H1 (cell line): ENCODE measurements around the gene RCAN3. TPM values are rescaled to one million over a fixed set of nuclear protein-coding genes. Genes with fewer than 3 reads are reported as not detected.

Experiments
- CTCF ChIA-PET: fragments of 300-600 bp; sonication (Branson Sonifier 250); formaldehyde crosslinking; loops from one replicate; lab custom pipeline; 2021; ENCODE audit not compliant: partially characterized antibody; lab: Charles Lee
- POLR2A ChIA-PET: fragments of 300-600 bp; sonication (Branson Sonifier 250); formaldehyde crosslinking; loops from one replicate; lab custom pipeline; 2021; ENCODE audit warnings: inconsistent platforms; ENCODE audit not compliant: partially characterized antibody; lab: Charles Lee
- DNase-seq, 2 experiments: peaks; one replicate each; pipeline versions ENCODE4 v3.0.0 to v3.0.0-alpha.2; 2010 to 2022; ENCODE audit warnings: low spot score in 2 of 2, low read depth in 1 of 2, mixed read lengths in 1 of 2
- FAIRE-seq: peaks from 2 replicates; lab custom pipeline; 2011; peaks lifted over from hg19 to GRCh38; lab: Jason Lieb, UNC
- H2AFZ ChIP-seq: 2 replicates; pipeline ENCODE4 v1.8.1; 2012; ENCODE audit warnings: low read length, inconsistent platforms
- H2AK5ac ChIP-seq: 2 replicates; pipeline ENCODE4 v1.6.1; 2013; ENCODE audit warnings: low read depth, low read length
- H2BK120ac ChIP-seq: replicated peaks from 2 replicates; pipeline ENCODE3; 2013; ENCODE audit warnings: low read depth, low read length, inconsistent platforms
- H2BK12ac ChIP-seq: 2 replicates; pipeline ENCODE4 v1.6.1; 2013; ENCODE audit warnings: low read depth, low read length
- H2BK15ac ChIP-seq: 2 replicates; pipeline ENCODE4 v1.6.1; 2013; ENCODE audit warnings: low read length
- H2BK20ac ChIP-seq: 2 replicates; pipeline ENCODE4 v1.6.1; 2013; ENCODE audit warnings: low read length
- H2BK5ac ChIP-seq: 2 replicates; pipeline ENCODE4 v1.6.1; 2013; ENCODE audit warnings: low read depth, low read length
- H3K14ac ChIP-seq: 2 replicates; pipeline ENCODE4 v1.6.1; 2013; ENCODE audit warnings: inconsistent platforms; ENCODE audit not compliant: insufficient read length
- H3K18ac ChIP-seq: 2 replicates; pipeline ENCODE4 v1.6.1; 2013; ENCODE audit warnings: low read length; ENCODE audit errors: extremely low read depth
- H3K23ac ChIP-seq: 2 replicates; pipeline ENCODE4 v1.6.1; 2013; ENCODE audit warnings: inconsistent platforms; ENCODE audit not compliant: insufficient read length
- H3K23me2 ChIP-seq: 2 replicates; pipeline ENCODE4 v1.6.1; 2013; ENCODE audit warnings: low read depth, low read length
- H3K27ac ChIP-seq: 2 replicates; pipeline ENCODE4 v1.6.1; 2011; ENCODE audit warnings: low read depth, low read length, inconsistent platforms
- H3K27me3 ChIP-seq, 4 experiments: replicated peaks in 1 of 4; 1 replicate in 1 of 4; 2 replicates in 3 of 4; pipeline versions ENCODE4 v1.6.1 to v1.8.1; 2011 to 2013; ENCODE audit warnings: low read length in 3 of 4, mild to moderate bottlenecking in 3 of 4, inconsistent platforms in 2 of 4, mixed read lengths in 2 of 4, moderate library complexity in 1 of 4; ENCODE audit not compliant: control insufficient read depth in 3 of 4, insufficient read depth in 3 of 4; ENCODE audit errors: extremely low read depth in 1 of 4
- H3K36me3 ChIP-seq, 4 experiments: 2 replicates each; pipeline versions ENCODE4 v1.6.1 to v1.8.1; 2011 to 2013; ENCODE audit warnings: mild to moderate bottlenecking in 4 of 4, low read length in 3 of 4, moderate library complexity in 2 of 4, control low read depth in 1 of 4, inconsistent platforms in 1 of 4; ENCODE audit not compliant: insufficient read depth in 4 of 4, control insufficient read depth in 2 of 4
- H3K4ac ChIP-seq: replicated peaks from 2 replicates; pipeline ENCODE3; 2013; ENCODE audit warnings: low read length, low read depth, mixed read lengths, inconsistent platforms; ENCODE audit not compliant: insufficient read length
- H3K4me1 ChIP-seq, 4 experiments: replicated peaks in 1 of 4; 1 replicate in 1 of 4; 2 replicates in 3 of 4; pipeline versions ENCODE4 v1.6.1 to v1.8.1; 2011 to 2013; ENCODE audit warnings: low read length in 3 of 4, inconsistent platforms in 2 of 4, mixed read lengths in 1 of 4; ENCODE audit not compliant: insufficient read depth in 4 of 4, control insufficient read depth in 3 of 4
- H3K4me2 ChIP-seq, 2 experiments: 2 replicates each; pipeline versions ENCODE4 v1.6.1 to v1.8.1; 2011 to 2013; ENCODE audit warnings: low read depth in 2 of 2, low read length in 2 of 2, control low read depth in 1 of 2, inconsistent platforms in 1 of 2, mild to moderate bottlenecking in 1 of 2; ENCODE audit not compliant: insufficient read depth in 1 of 2
- H3K4me3 ChIP-seq, 4 experiments: fragments of 200-600, 300-600 bp in 1 of 4; sonication (generic), shearing (Covaris generic), sonication (Bioruptor Twin) in 1 of 4; 2 replicates each; pipeline versions ENCODE4 v1.5.1 to v1.8.1; 2011 to 2016; ENCODE audit warnings: low read length in 4 of 4, low read depth in 3 of 4, control low read depth in 2 of 4, inconsistent platforms in 2 of 4, mild to moderate bottlenecking in 2 of 4, mixed read lengths in 1 of 4, moderate library complexity in 1 of 4; ENCODE audit not compliant: insufficient read depth in 2 of 4; ENCODE audit errors: extremely low read depth in 1 of 4
- H3K56ac ChIP-seq: replicated peaks from 2 replicates; pipeline ENCODE3; 2013; ENCODE audit warnings: low read depth, mild to moderate bottlenecking, mixed read lengths, low read length, inconsistent platforms; ENCODE audit not compliant: insufficient read length
- H3K79me1 ChIP-seq: 2 replicates; pipeline ENCODE4 v1.6.1; 2013; ENCODE audit warnings: low read depth, low read length, control low read depth
- H3K79me2 ChIP-seq, 2 experiments: 2 replicates each; pipeline versions ENCODE4 v1.6.1 to v1.8.1; 2012 to 2013; ENCODE audit warnings: low read length in 2 of 2, mild to moderate bottlenecking in 2 of 2, inconsistent platforms in 1 of 2; ENCODE audit not compliant: insufficient read depth in 2 of 2, control insufficient read depth in 1 of 2
- H3K9ac ChIP-seq, 4 experiments: replicated peaks in 1 of 4; 1 replicate in 1 of 4; 2 replicates in 3 of 4; pipeline versions ENCODE4 v1.6.1 to v1.8.1; 2011 to 2013; ENCODE audit warnings: low read depth in 3 of 4, low read length in 3 of 4, control low read depth in 2 of 4, mild to moderate bottlenecking in 2 of 4, moderate library complexity in 2 of 4, inconsistent platforms in 1 of 4; ENCODE audit errors: extremely low read depth in 1 of 4
- H3K9me3 ChIP-seq, 2 experiments: 2 replicates each; pipeline versions ENCODE4 v1.6.1 to v1.8.1; 2012 to 2013; ENCODE audit warnings: mild to moderate bottlenecking in 2 of 2, moderate library complexity in 2 of 2, control low read depth in 1 of 2, inconsistent platforms in 1 of 2, low read depth in 1 of 2, low read length in 1 of 2, mixed read lengths in 1 of 2; ENCODE audit not compliant: insufficient read depth in 2 of 2
- H4K20me1 ChIP-seq, 2 experiments: replicated peaks in 1 of 2; 2 replicates each; pipeline versions ENCODE3 to v1.8.1; 2011 to 2013; ENCODE audit warnings: inconsistent platforms in 2 of 2, low read length in 2 of 2, mild to moderate bottlenecking in 1 of 2; ENCODE audit not compliant: insufficient read depth in 2 of 2, control insufficient read depth in 1 of 2
- H4K5ac ChIP-seq: 2 replicates; pipeline ENCODE4 v1.6.1; 2013; ENCODE audit warnings: low read length, low read depth, mixed read lengths, inconsistent platforms; ENCODE audit not compliant: insufficient read length
- H4K8ac ChIP-seq: 2 replicates; pipeline ENCODE4 v1.8.0; 2013; ENCODE audit warnings: mild to moderate bottlenecking, moderate library complexity, low read length, inconsistent platforms; ENCODE audit not compliant: insufficient read depth; ENCODE audit errors: extremely low read depth
- H4K91ac ChIP-seq: replicated peaks from 2 replicates; pipeline ENCODE3; 2013; ENCODE audit warnings: low read length, mixed read lengths, inconsistent platforms; ENCODE audit not compliant: insufficient read length
- ASH2L ChIP-seq: fragments of 200-600, 300-600 bp; sonication (generic); IDR thresholded peaks from one replicate; pipeline ENCODE4 v1.7.1; 2017; ENCODE audit warnings: low read length
- ATF2 ChIP-seq: IDR thresholded peaks from 2 replicates; pipeline ENCODE4 v1.6.1; 2012; ENCODE audit warnings: low read length, inconsistent platforms
- CBX5 ChIP-seq: fragments of 300-800, 300-1000 bp; sonication (generic); IDR thresholded peaks from 2 replicates; pipeline ENCODE4 v1.7.1; 2016; ENCODE audit warnings: antibody characterized with exemption, low read length, low read depth
- CREB1 ChIP-seq: IDR thresholded peaks from 2 replicates; pipeline ENCODE4 v1.6.1; 2012; ENCODE audit warnings: inconsistent platforms
- EGR1 ChIP-seq: IDR thresholded peaks from 2 replicates; pipeline ENCODE4 v1.6.1; 2011; ENCODE audit warnings: low read depth, low read length, borderline replicate concordance
- EZH2 ChIP-seq: fragments of 200-600 bp; sonication (generic); IDR thresholded peaks from 2 replicates; pipeline ENCODE4 v1.7.1; 2012; ENCODE audit warnings: low read depth, mild to moderate bottlenecking, moderate library complexity, low read length, inconsistent platforms; ENCODE audit not compliant: severe bottlenecking
- GTF2F1 ChIP-seq: IDR thresholded peaks from 2 replicates; pipeline ENCODE4 v1.6.1; 2012; ENCODE audit warnings: low read depth, low read length, improper control_type of control experiment, borderline replicate concordance
- POLR2A ChIP-seq, 2 experiments: IDR thresholded peaks; 1 replicate in 1 of 2; 2 replicates in 1 of 2; pipeline ENCODE4 v1.6.1; 2011; ENCODE audit warnings: low read depth in 2 of 2, low read length in 2 of 2, mild to moderate bottlenecking in 2 of 2; ENCODE audit errors: control extremely low read depth in 1 of 2
- POU5F1 ChIP-seq: IDR thresholded peaks from 2 replicates; pipeline ENCODE4 v1.6.1; 2011; ENCODE audit warnings: low read depth, mild to moderate bottlenecking, low read length, moderate library complexity
- RAD21 ChIP-seq, 2 experiments: IDR thresholded peaks in 1 of 2; conservative IDR thresholded peaks in 1 of 2; 2 replicates each; pipeline ENCODE4 v1.6.1; 2011; ENCODE audit warnings: low read depth in 2 of 2, low read length in 2 of 2, improper control_type of control experiment in 1 of 2, inconsistent platforms in 1 of 2, mild to moderate bottlenecking in 1 of 2, moderate library complexity in 1 of 2
- SAP30 ChIP-seq: fragments of 300-600 bp; sonication (generic); IDR thresholded peaks from 2 replicates; pipeline ENCODE4 v1.7.1; 2012; ENCODE audit warnings: low read length, moderate library complexity, mild to moderate bottlenecking, inconsistent platforms; ENCODE audit not compliant: insufficient read depth, insufficient replicate concordance
- SP4 ChIP-seq: IDR thresholded peaks from 2 replicates; pipeline ENCODE4 v1.6.1; 2012; ENCODE audit warnings: low read length, inconsistent platforms
- SRF ChIP-seq: IDR thresholded peaks from 2 replicates; pipeline ENCODE4 v1.6.1; 2011; ENCODE audit warnings: mild to moderate bottlenecking, low read depth, low read length, moderate library complexity
- WGBS, 2 experiments: shearing (Covaris generic) in 1 of 2; methylation state at CpG; one replicate each; pipeline versions ENCODE4 v1.1.6 to v1.1.7; 2013 to 2015; ENCODE audit warnings: low lambda C conversion rate in 2 of 2, mixed read lengths in 2 of 2, inconsistent platforms in 1 of 2, low coverage in 1 of 2, missing lambda C conversion rate in 1 of 2; ENCODE audit not compliant: insufficient replicate concordance in 2 of 2, insufficient coverage in 1 of 2, insufficient read length in 1 of 2; ENCODE audit errors: extremely low coverage in 1 of 2, missing lambda C conversion rate in 1 of 2; 5-methylcytosine and 5-hydroxymethylcytosine counted together
- polyA plus RNA-seq, 7 experiments: library from polyadenylated mRNA; depleted of rRNA in 3 of 7; stranded (reverse) in 5 of 7; unstranded in 2 of 7; fragments of >200 nt in 5 of 7; fragments of 200-250 nt in 2 of 7; gene quantifications; 1 replicate in 5 of 7; 2 replicates in 1 of 7; 4 replicates in 1 of 7; pipeline versions ENCODE4 v1.2.1 to v1.2.3, GENCODE V29; 2011 to 2013; ENCODE audit warnings: missing spikeins in 2 of 7, mixed read lengths in 2 of 7
- total RNA-seq: library from RNA; stranded (reverse); fragmentation: NEBNext Ultra II Directional; extraction: Animal tissue kit (Norgen Biotek cat#: 25700); gene quantifications from 2 replicates; pipeline ENCODE4 v1.2.1, GENCODE V29; 2021

RCAN3 gene
- total and polyA plus RNA-seq, 2 of the 8 experiments (the other 6 are each of a cell fraction or from before 2014, with no cell fraction given), result 5.6 to 16.6 TPM

GRCh38 chr1:24505816-24506215, 3.2 kb downstream of the RCAN3 start:
- no peak overlapping the region for H3K27ac ChIP-seq
- H3K14ac ChIP-seq, result no peak overlapping the region
- H3K79me1 ChIP-seq, result no peaks in the 10 kb centered on the region
- H3K4me1 ChIP-seq, result peaks cover 2 to 21% (median 16%) of the 10 kb centered on the region in 4 experiments; a peak in 6 of 7 replicates
- FAIRE-seq (no peak), DNase-seq (no peak)
- 83% methylated on average over 4 of the region's 4 CpGs; no CpG with 5 or more reads in 1 of the 2 experiments for WGBS, 2 experiments
- H2AK5ac ChIP-seq, result no peak overlapping the region
- H2BK12ac ChIP-seq, result no peak overlapping the region
- no peak overlapping the region for H3K4ac ChIP-seq
- no peak overlapping the region for H3K4me3 ChIP-seq
- H2BK15ac ChIP-seq, result no peak overlapping the region
- peaks cover 11% of the 10 kb centered on the region for H3K23me2 ChIP-seq
- H4K5ac ChIP-seq, result no peak overlapping the region
- ChIA-PET POLR2A (interaction anchor here (0.6 kb wide), 1 partner anchor 344 kb away, joined by 3 read pairs; no protein-coding TSS in a partner anchor), CTCF (interaction anchor here (1.0 to 3.7 kb wide), 5 partner anchors 20 to 81 kb away, joined by 3 to 18 read pairs (median 3); no protein-coding TSS in a partner anchor)
- H4K20me1 ChIP-seq, result no peaks in the 10 kb centered on the region
- H3K79me2 ChIP-seq, result no peaks in the 10 kb centered on the region
- no peak overlapping the region for H3K4me2 ChIP-seq
- no peaks in the 10 kb centered on the region for H3K9me3 ChIP-seq
- H2BK120ac ChIP-seq, result no peak overlapping the region
- H3K18ac ChIP-seq, result no peak overlapping the region
- no peak overlapping the region for H4K8ac ChIP-seq
- no peak overlapping the region for H2AFZ ChIP-seq
- H4K91ac ChIP-seq, result no peak overlapping the region
- no peak overlapping the region for H3K23ac ChIP-seq
- peaks cover 0 to 7% (median 0%) of the 10 kb centered on the region in 4 experiments; a peak in 3 of 7 replicates for H3K27me3 ChIP-seq
- H3K56ac ChIP-seq, result no peak overlapping the region
- H2BK5ac ChIP-seq, result no peak overlapping the region
- H3K9ac ChIP-seq, result no peak overlapping the region
- H3K36me3 ChIP-seq, result no peaks in the 10 kb centered on the region
- no peak overlapping the region for H2BK20ac ChIP-seq
- TF ChIP-seq POLR2A (IDR thresholded peaks at IDR 0.05; ENCODE audit: control extremely low read depth in 1 of 2, low read depth in 2 of 2, low read length in 2 of 2) (no peak), POU5F1 (no peak), RAD21 (IDR thresholded peaks at IDR 0.05 in 1 of 2, conservative IDR thresholded peaks at IDR 0.05 in 1 of 2; ENCODE audit: low read depth in 2 of 2, low read length in 2 of 2) (no peak), CREB1 (no peak), SRF (no peak), EZH2 (no peak), SAP30 (no peak), SP4 (no peak), GTF2F1 (no peak), ATF2 (no peak), EGR1 (no peak), CBX5 (no peak), ASH2L (no peak)
